ENCODE measurements around the gene DYNLT4.

DNA sequence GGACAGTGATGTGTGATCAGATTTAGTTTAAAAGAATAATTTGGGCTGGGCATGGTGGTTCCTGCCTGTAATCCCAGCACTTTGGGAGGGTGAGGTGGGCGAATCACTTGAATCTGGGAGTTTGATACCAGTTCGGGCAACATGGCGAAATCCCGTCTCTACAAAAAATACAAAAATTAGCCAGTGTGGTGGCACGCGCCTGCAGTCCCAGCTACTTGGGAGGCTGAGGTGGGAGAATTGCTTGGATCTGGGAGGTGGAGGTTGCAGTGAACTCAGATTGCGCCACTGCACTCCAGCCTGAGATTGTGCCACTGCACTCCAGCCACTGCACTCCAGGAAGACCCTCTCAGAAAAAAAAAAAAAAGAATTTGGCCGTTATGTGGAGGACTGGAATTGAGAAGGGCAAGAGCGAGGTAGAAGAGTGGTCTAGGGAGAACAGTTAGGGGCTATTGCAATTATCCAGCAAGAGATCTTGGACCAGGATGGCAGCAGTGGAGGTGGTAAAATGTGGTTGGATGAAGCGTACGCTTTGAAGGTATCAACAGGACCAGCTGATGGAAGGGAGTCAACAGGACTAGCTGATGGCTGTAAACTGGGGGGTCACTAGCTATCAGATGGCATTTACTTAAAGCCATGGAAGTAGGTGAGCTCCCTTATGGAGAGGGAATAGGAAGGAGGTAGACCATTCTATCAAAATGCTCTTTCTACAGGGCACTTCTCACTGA is 10.8 kb upstream of the DYNLT4 start:
- TF ChIP-seq CTCF (IDR thresholded peaks at IDR 0.05; ENCODE audit: low read depth, low read length, poor library complexity, severe bottlenecking) (no peak), EZH2phosphoT487 (IDR thresholded peaks at IDR 0.05; ENCODE audit: borderline replicate concordance, low read length) (no peak)

All from DOHH2 (cell line).